Endodermal cell (in vitro differentiated cells): ENCODE results near the gene SPDYC. TPM values are rescaled to one million over a fixed set of nuclear protein-coding genes. Genes with fewer than 3 reads are reported as not detected.

Experiments used
- DNase-seq: peaks from one replicate; pipeline ENCODE4 v3.0.0-alpha.2; 2017
- H3K27ac ChIP-seq: 2 replicates; pipeline ENCODE4 v1.5.1; 2013; ENCODE audit warnings: mild to moderate bottlenecking, low read depth, low read length, moderate library complexity
- H3K27me3 ChIP-seq: 2 replicates; pipeline ENCODE4 v1.6.1; 2013; ENCODE audit warnings: mild to moderate bottlenecking, low read length, moderate library complexity; ENCODE audit not compliant: insufficient read depth, control insufficient read depth, poor library complexity, severe bottlenecking
- H3K36me3 ChIP-seq: 2 replicates; pipeline ENCODE4 v1.7.0; 2013; ENCODE audit warnings: mild to moderate bottlenecking, low read length, moderate library complexity; ENCODE audit not compliant: control insufficient read depth, insufficient read depth
- H3K4me1 ChIP-seq: one replicate; pipeline ENCODE4 v1.7.0; 2013; ENCODE audit warnings: low read length; ENCODE audit not compliant: control insufficient read depth, insufficient read depth
- H3K4me3 ChIP-seq: 2 replicates; pipeline ENCODE4 v1.5.1; 2013; ENCODE audit warnings: mild to moderate bottlenecking, low read length, moderate library complexity
- H3K9ac ChIP-seq: 2 replicates; pipeline ENCODE4 v1.6.1; 2013; ENCODE audit warnings: mild to moderate bottlenecking, low read length, moderate library complexity; ENCODE audit not compliant: poor library complexity, severe bottlenecking; ENCODE audit errors: extremely low read depth
- H3K9me3 ChIP-seq: 2 replicates; pipeline ENCODE4 v1.6.1; 2013; ENCODE audit warnings: mild to moderate bottlenecking, low read length, moderate library complexity; ENCODE audit not compliant: control insufficient read depth
- H3K27ac Mint-ChIP-seq: 2 replicates; pipeline ENCODE4 v1.8.0; 2020; ENCODE audit warnings: mixed read lengths
- H3K27me3 Mint-ChIP-seq: 2 replicates; pipeline ENCODE4 v1.8.0; 2021; ENCODE audit warnings: mild to moderate bottlenecking, mixed read lengths; ENCODE audit not compliant: insufficient read depth
- H3K36me3 Mint-ChIP-seq: 2 replicates; pipeline ENCODE4 v1.8.0; 2020; ENCODE audit warnings: low read depth, mixed read lengths
- H3K4me1 Mint-ChIP-seq: 2 replicates; pipeline ENCODE4 v1.8.0; 2020; ENCODE audit warnings: mixed read lengths
- H3K4me3 Mint-ChIP-seq: 2 replicates; pipeline ENCODE4 v1.8.0; 2020; ENCODE audit warnings: mild to moderate bottlenecking, moderate library complexity, mixed read lengths
- H3K9me3 Mint-ChIP-seq: 2 replicates; pipeline ENCODE4 v1.8.0; 2020; ENCODE audit warnings: mild to moderate bottlenecking, mixed read lengths
- CTCF ChIP-seq: fragments of 200-600 bp; sonication (generic); conservative IDR thresholded peaks from 2 replicates; pipeline ENCODE4 v1.5.0; 2021; ENCODE audit warnings: antibody characterized with exemption, mild to moderate bottlenecking
- WGBS, 2 experiments: methylation state at CpG; one replicate each; pipeline versions ENCODE4 v1.1.5 to v1.1.7; 2013; ENCODE audit warnings: missing lambda C conversion rate in 2 of 2, mixed read lengths in 1 of 2; ENCODE audit not compliant: insufficient coverage in 1 of 2, insufficient read length in 1 of 2; 5-methylcytosine and 5-hydroxymethylcytosine counted together
- microRNA-seq: library from miRNA; unstranded; fragments of <30 nt; microRNA quantifications from one replicate; pipeline ENCODE4 v1.2.0, GENCODE V29; 2020; ENCODE audit warnings: borderline microRNAs expressed
- total RNA-seq, 2 donors: library from RNA; stranded (reverse); fragmentation: NEBNext Ultra II Directional in 1 of 2; extraction: Animal tissue kit (Norgen Biotek cat#: 25700) in 1 of 2; gene quantifications; 2 replicates in 1 of 2; 3 replicates in 1 of 2; pipeline ENCODE4 v1.2.1, GENCODE V29; 2021

The SPDYC gene
- total RNA-seq, 2 donors from 2014 or later: 0.46 TPM; not detected in 1

- Mint-ChIP-seq H3K27ac (no peak overlapping the region), H3K4me1 (peaks cover 8% of the 10 kb centered on the region), H3K36me3 (peaks cover 2% of the 10 kb centered on the region), H3K9me3 (no peaks in the 10 kb centered on the region), H3K4me3 (no peak overlapping the region), H3K27me3 (no peaks in the 10 kb centered on the region)
- Histone ChIP-seq H3K4me3 (no peak overlapping the region), H3K4me1 (no peaks in the 10 kb centered on the region), H3K27ac (no peak overlapping the region), H3K36me3 (peaks cover 4% of the 10 kb centered on the region), H3K27me3 (no peaks in the 10 kb centered on the region), H3K9ac (no peak overlapping the region), H3K9me3 (no peaks in the 10 kb centered on the region)
- no peak for TF ChIP-seq CTCF
- peak; percentile 36 for DNase-seq
- WGBS, 2 experiments: 92 to 98% methylated on average over 7 to 9 of the region's 9 CpGs
Measured at GRCh38 chr11:65218446-65218845, 48.4 kb downstream of the SPDYC start.

DNA sequence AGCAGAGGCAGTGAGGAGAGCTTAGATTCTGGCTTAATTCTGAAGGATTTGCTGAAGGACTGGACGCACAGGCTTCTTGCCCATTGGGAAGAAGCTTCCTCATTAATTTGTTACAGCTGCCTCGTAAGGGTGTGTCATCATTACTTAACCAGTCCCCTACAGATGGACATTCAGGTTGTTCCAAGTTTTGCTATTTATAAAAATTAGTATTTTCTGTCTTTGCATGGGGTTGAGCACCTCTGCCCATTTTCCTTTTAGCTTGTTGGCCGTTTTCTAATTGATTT, 49.8 kb downstream of the SPDYC start:
- Histone ChIP-seq H3K9me3 (no peaks in the 10 kb centered on the region), H3K27ac (no peak overlapping the region), H3K27me3 (no peaks in the 10 kb centered on the region), H3K4me1 (peaks cover 1% of the 10 kb centered on the region), H3K4me3 (no peak overlapping the region), H3K9ac (no peak overlapping the region), H3K36me3 (peaks cover 4% of the 10 kb centered on the region)
- no peak for TF ChIP-seq CTCF
- no peak for DNase-seq
- H3K4me1 Mint-ChIP-seq: peaks cover 10% of the 10 kb centered on the region
- peak overlapping the region; percentile 63 for H3K27ac Mint-ChIP-seq
- WGBS, 2 experiments: 84 to 93% methylated on average over 2 to 3 of the region's 3 CpGs
- no peaks in the 10 kb centered on the region for H3K9me3 Mint-ChIP-seq
- no peaks in the 10 kb centered on the region for H3K27me3 Mint-ChIP-seq
- no peak overlapping the region for H3K4me3 Mint-ChIP-seq
- H3K36me3 Mint-ChIP-seq: peaks cover 7% of the 10 kb centered on the region

DNA sequence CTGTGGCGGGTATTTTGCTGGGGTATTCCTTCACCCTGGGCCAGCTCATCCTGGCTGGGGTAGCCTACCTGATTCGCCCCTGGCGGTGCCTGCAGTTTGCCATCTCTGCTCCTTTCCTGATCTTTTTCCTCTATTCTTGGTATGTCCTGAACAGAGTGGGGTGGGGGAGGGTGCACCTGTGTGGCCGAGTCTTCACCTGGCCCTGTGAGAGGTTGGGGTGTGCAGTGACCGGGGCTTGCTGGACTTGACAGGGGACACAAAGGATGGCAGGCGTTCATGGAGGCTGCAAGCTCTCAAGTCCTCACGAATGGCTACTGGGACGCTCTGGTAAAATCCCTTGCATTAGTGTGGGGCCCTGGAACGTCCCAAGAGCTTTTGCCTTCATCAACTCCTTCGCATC, 51.0 kb downstream of the SPDYC start:
- H3K4me3 Mint-ChIP-seq: no peak overlapping the region
- no peaks in the 10 kb centered on the region for H3K9me3 ChIP-seq
- no peaks in the 10 kb centered on the region for H3K9me3 Mint-ChIP-seq
- H3K27me3 ChIP-seq: no peaks in the 10 kb centered on the region
- peaks cover 4% of the 10 kb centered on the region for H3K36me3 ChIP-seq
- H3K9ac ChIP-seq: no peak overlapping the region
- peaks cover 6% of the 10 kb centered on the region for H3K4me1 ChIP-seq
- H3K4me1 Mint-ChIP-seq: peaks cover 22% of the 10 kb centered on the region
- peaks cover 7% of the 10 kb centered on the region for H3K36me3 Mint-ChIP-seq
- H3K27ac ChIP-seq: no peak overlapping the region
- WGBS, 2 experiments: 93 to 100% methylated on average over 1 to 9 of the region's 10 CpGs
- H3K27me3 Mint-ChIP-seq: peaks cover 3% of the 10 kb centered on the region
- TF ChIP-seq CTCF: no peak
- no peak overlapping the region for H3K4me3 ChIP-seq
- DNase-seq: peak; percentile 33
- H3K27ac Mint-ChIP-seq: no peak overlapping the region

Small RNA genes within 50 kb of the gene (microRNA-seq; reads per million reads assigned to microRNA genes)
- not detected for gene MIR6751

Other genes with a start within 250 kb of the SPDYC start
- gene PPP2R5B, start 245.5 kb upstream of the SPDYC start, total RNA-seq: 1 to 10 TPM; 2.8 to 3.3 TPM
- under 1 TPM in 1 of 2 donors, not detected in 1; 0.77 TPM for gene GPHA2, start 234.3 kb upstream of the SPDYC start, total RNA-seq
- not detected for gene MAJIN, start 198.1 kb upstream of the SPDYC start, total RNA-seq
- gene BATF2, start 173.3 kb upstream of the SPDYC start, total RNA-seq: under 1 TPM in 1 of 2 donors, not detected in 1; 0.27 TPM
- gene ARL2, start 156.1 kb upstream of the SPDYC start, total RNA-seq: 100 to 1,000 TPM; 127 to 199 TPM
- gene SNX15, start 142.8 kb upstream of the SPDYC start, total RNA-seq: 10 to 100 TPM; 14.2 to 16.4 TPM
- gene SAC3D1, start 129.0 kb upstream of the SPDYC start, total RNA-seq: 10 to 100 TPM; 11.4 to 12.0 TPM
- 1 to 10 TPM; 2.2 to 4.5 TPM for gene NAALADL1, start 111.7 kb upstream of the SPDYC start, total RNA-seq
- 10 to 100 TPM; 48.1 to 82.6 TPM for gene CDCA5, start 86.2 kb upstream of the SPDYC start, total RNA-seq
- 10 to 100 TPM; 35.7 to 46.6 TPM for gene ZFPL1, start 86.0 kb upstream of the SPDYC start, total RNA-seq
- 100 to 1,000 TPM; 107 to 113 TPM for gene VPS51, start 74.0 kb upstream of the SPDYC start, total RNA-seq
- gene TM7SF2, start 58.4 kb upstream of the SPDYC start, total RNA-seq: 100 to 1,000 TPM in 1 of 2 donors, 10 to 100 TPM in 1; 97.9 to 108 TPM
- 10 to 100 TPM; 11.0 to 11.8 TPM for gene ZNHIT2, start 52.5 kb upstream of the SPDYC start, total RNA-seq
- gene FAU, start 48.1 kb upstream of the SPDYC start, total RNA-seq: 100 to 1,000 TPM; 774 to 802 TPM
- gene MRPL49, start 47.9 kb upstream of the SPDYC start, total RNA-seq: 10 to 100 TPM; 53.9 to 56.6 TPM
- gene SYVN1, start 35.7 kb upstream of the SPDYC start, total RNA-seq: 10 to 100 TPM; 30.4 to 39.5 TPM
- 100 to 1,000 TPM; 183 to 223 TPM for gene CAPN1, start 11.7 kb downstream of the SPDYC start, total RNA-seq
- 10 to 100 TPM; 42.2 to 65.0 TPM for gene POLA2, start 91.7 kb downstream of the SPDYC start, total RNA-seq
- 1 to 10 TPM; 5.9 to 6.9 TPM for gene CDC42EP2, start 144.6 kb downstream of the SPDYC start, total RNA-seq
- 10 to 100 TPM; 75.8 to 80.9 TPM for gene DPF2, start 163.6 kb downstream of the SPDYC start, total RNA-seq
- gene TIGD3, start 184.5 kb downstream of the SPDYC start, total RNA-seq: 1 to 10 TPM in 1 of 2 donors, under 1 TPM in 1; 0.99 to 1.0 TPM
- gene SLC25A45, start 212.4 kb downstream of the SPDYC start, total RNA-seq: 1 to 10 TPM; 3.0 to 6.3 TPM
- 10 to 100 TPM; 27.4 to 29.6 TPM for gene FRMD8, start 216.4 kb downstream of the SPDYC start, total RNA-seq